Measurements from ENCODE around the gene BAG3.

Gene BAG3

GRCh38 chr10:119651514-119652360 lies 557 bp downstream of the BAG3 start:
- Histone ChIP-seq H3K27me3 (peaks cover 73% of the 10 kb centered on the region), H3K4me1 (ENCODE audit: control insufficient read depth in 1 of 2, insufficient read depth in 1 of 2, low read depth in 1 of 2, low read length in 1 of 2) (peaks cover 11 to 13% of the 10 kb centered on the region in 2 experiments), H3K27ac (no peak overlapping the region), H3K36me3 (no peaks in the 10 kb centered on the region), H3K4me3 (ENCODE audit: low read depth in 1 of 2, low read length in 1 of 2) (peak overlapping the region; percentile 71 to 74), H3K9me3 (no peaks in the 10 kb centered on the region)
- no peak for TF ChIP-seq CTCF (IDR thresholded peaks at IDR 0.05)

- no peaks in the 10 kb centered on the region for H3K36me3 ChIP-seq
- H3K9me3 ChIP-seq: no peaks in the 10 kb centered on the region
- H3K27ac ChIP-seq: no peak overlapping the region
- peaks cover 11 to 13% of the 10 kb centered on the region in 2 experiments for H3K4me1 ChIP-seq (ENCODE audit: control insufficient read depth in 1 of 2, insufficient read depth in 1 of 2, low read depth in 1 of 2, low read length in 1 of 2)
- H3K27me3 ChIP-seq: peaks cover 73% of the 10 kb centered on the region
- H3K4me3 ChIP-seq (ENCODE audit: low read depth in 1 of 2, low read length in 1 of 2): no peak overlapping the region
- TF ChIP-seq CTCF (IDR thresholded peaks at IDR 0.05): no peak
Measured at GRCh38 chr10:119652361-119652730, 1.2 kb downstream of the BAG3 start.

- H3K27me3 ChIP-seq: peaks cover 73% of the 10 kb centered on the region
- H3K9me3 ChIP-seq: no peaks in the 10 kb centered on the region
- no peaks in the 10 kb centered on the region for H3K36me3 ChIP-seq
- H3K27ac ChIP-seq: no peak overlapping the region
- H3K4me3 ChIP-seq (ENCODE audit: low read depth in 1 of 2, low read length in 1 of 2): no peak overlapping the region
- no peak for TF ChIP-seq CTCF (IDR thresholded peaks at IDR 0.05)
- H3K4me1 ChIP-seq (ENCODE audit: control insufficient read depth in 1 of 2, insufficient read depth in 1 of 2, low read depth in 1 of 2, low read length in 1 of 2): peaks cover 11 to 13% of the 10 kb centered on the region in 2 experiments
Measured at GRCh38 chr10:119653209-119653608, 2.0 kb downstream of the BAG3 start.

GRCh38 chr10:119653916-119654315 lies 2.7 kb downstream of the BAG3 start:
- no peaks in the 10 kb centered on the region for H3K36me3 ChIP-seq
- H3K9me3 ChIP-seq: no peaks in the 10 kb centered on the region
- H3K4me1 ChIP-seq (ENCODE audit: control insufficient read depth in 1 of 2, insufficient read depth in 1 of 2, low read depth in 1 of 2, low read length in 1 of 2): peaks cover 11 to 13% of the 10 kb centered on the region in 2 experiments
- TF ChIP-seq CTCF (IDR thresholded peaks at IDR 0.05): no peak
- H3K27ac ChIP-seq: no peak overlapping the region
- no peak overlapping the region for H3K4me3 ChIP-seq (ENCODE audit: low read depth in 1 of 2, low read length in 1 of 2)
- H3K27me3 ChIP-seq: peaks cover 72% of the 10 kb centered on the region

GRCh38 chr10:119654540-119654939 lies 3.4 kb downstream of the BAG3 start:
- H3K27ac ChIP-seq: no peak overlapping the region
- no peak for TF ChIP-seq CTCF (IDR thresholded peaks at IDR 0.05)

More at GRCh38 chr10:119654540-119654939, 3.4 kb downstream of the BAG3 start:
- Histone ChIP-seq H3K36me3 (no peaks in the 10 kb centered on the region), H3K9me3 (no peaks in the 10 kb centered on the region), H3K27me3 (peaks cover 66% of the 10 kb centered on the region), H3K4me1 (ENCODE audit: control insufficient read depth in 1 of 2, insufficient read depth in 1 of 2, low read depth in 1 of 2, low read length in 1 of 2) (peaks cover 11 to 13% of the 10 kb centered on the region in 2 experiments), H3K4me3 (ENCODE audit: low read depth in 1 of 2, low read length in 1 of 2) (no peak overlapping the region)

All from neutrophil (primary cell).